Measurements from ENCODE around the gene PODXL.

Gene PODXL

DNA sequence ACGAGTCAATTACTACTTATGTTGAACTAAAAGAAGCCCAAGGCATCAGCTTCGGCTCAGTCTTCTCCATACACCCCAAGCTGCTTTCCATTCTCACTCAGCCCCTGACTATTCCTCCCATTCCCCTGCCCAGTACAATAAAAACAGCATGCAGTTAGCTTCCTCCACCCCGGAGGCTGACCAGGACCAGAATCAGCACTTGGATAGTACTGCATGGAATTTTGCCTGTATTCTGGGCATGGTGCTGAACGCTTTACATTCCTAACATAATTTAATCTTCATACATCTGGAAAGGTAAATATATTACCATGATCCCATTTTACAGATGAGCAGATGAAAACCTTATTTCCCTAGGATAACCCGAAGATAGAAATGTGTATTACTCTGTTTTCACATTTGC is 7.5 kb upstream of the PODXL start:
- no peak for DNase-seq

GRCh38 chr7:131562941-131563340 is 6.5 kb upstream of the PODXL start:
- no peak for DNase-seq

DNA sequence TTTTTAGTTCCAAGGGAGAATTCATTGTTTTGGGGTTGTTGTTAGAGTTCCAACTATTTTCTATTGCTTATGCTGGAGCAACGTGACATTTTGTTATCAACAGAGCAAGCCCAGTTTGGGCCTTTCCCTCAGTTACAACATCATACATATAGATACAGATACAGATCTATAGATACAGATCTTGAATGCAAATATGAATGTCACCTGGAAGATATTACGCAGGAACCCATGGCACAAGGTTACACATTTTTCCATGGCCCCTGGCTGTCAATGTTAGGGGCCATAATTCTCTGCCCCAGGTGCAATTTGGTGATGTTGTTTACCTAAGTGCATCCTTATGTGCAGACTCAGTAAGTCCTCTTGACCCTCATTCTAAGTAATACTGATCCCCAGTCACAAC is 3.6 kb upstream of the PODXL start:
- no peak for DNase-seq

- DNase-seq, result no peak
Measured at GRCh38 chr7:131557652-131558385, 1.4 kb upstream of the PODXL start.

DNA sequence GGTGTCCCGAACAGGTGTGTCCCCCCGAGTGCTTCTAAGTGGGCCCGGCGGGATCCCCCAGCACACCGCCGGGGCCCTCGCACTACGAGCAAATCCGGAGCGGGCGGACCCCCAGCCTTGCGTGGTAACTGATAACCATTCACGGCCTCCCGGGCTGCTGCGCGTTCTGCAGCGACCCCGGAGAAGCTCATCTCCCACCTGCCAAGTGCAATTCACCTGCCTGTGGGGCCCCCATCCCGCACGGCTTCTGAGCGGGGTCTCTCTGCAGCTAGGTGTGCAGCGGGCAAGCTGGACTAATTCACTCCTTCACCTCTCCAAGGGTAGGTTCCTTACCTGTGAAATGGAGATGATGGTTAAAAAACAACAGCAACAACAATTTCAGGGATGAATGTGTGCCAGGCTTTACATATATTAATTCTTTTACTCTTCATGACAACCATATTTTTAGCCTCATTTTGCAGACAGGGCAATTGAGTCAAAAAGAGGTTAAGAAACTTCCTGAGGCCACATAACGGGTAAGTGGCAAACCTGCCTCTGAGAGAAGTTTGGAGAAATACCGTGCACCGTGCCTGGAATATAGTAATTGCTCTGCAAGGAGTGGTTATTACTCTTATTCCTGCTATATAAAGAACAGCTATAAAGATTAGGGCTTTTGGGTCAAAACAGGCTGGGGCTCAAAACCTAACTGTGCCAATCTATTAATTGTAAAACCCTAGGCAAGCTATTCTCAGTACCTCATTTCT is 652 bp upstream of the PODXL start:
- DNase-seq, result no peak

DNA sequence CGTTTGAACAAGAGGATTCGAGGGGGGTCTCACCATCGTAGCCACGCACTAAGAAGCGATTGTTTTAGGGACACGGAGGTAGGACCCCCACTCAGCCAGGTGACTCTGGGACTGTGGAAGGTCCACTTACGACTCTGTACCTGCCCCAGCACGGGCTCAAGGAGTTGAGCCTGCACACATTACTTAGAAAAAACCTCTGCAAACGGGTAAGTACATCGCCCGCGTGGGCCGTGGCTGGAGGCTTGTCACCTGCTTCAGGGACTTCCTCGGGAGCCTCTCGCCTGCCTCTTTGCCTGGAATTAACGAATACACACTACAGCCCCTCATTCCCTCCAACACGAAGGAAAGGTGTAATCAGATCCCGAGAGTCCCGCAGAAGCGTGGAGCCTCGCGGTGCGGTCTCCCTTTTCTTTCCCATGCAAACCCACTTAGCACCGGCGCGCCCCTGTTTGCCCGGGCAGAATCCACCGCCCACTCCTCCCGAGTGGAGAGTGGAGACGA is 826 bp downstream of the PODXL start:
- no peak for DNase-seq

- DNase-seq, result no peak
Measured at GRCh38 chr7:131554880-131555516, 1.4 kb downstream of the PODXL start.

- no peak for DNase-seq
Measured at GRCh38 chr7:131553931-131554330, 2.5 kb downstream of the PODXL start.

DNA sequence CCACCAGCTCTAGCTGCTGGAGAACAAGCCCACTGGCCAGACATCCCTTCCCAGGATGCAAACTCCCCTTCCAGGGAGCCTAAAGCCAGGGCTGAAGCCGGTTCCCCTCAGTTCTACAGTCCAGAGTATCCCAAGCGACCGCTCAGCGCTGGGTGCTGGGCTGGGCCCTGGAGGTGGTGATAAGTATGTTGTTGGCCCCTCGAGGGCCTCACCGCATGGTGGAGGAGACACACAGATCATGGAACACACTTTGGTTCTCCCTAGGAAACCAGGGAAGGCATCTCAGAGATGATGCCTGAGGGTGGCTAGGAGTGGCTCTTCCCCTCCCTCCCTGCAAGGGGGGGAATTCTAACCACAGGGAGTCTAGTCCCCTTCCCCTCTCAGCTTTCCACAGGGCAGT is 4.4 kb downstream of the PODXL start:
- DNase-seq, result no peak

DNA sequence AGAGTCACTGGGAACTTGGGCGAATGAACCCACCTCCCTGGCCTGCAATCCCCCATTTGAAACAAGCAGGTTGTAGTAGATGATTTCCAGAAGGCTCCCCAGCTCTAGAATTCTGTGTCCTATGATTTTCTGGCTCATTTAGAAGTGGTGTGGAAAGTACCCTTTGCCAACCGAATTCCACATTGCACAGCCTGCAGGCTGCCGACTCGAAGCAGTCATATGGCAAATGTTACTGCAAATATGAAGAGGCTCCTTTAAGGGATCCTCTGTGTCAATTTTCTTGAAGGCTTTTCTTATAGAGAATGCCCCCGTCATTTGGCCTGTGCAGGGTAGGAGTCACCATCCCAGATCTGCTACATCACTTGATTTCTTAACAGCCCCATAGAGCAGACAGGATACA is 5.6 kb downstream of the PODXL start:
- no peak for DNase-seq

DNA sequence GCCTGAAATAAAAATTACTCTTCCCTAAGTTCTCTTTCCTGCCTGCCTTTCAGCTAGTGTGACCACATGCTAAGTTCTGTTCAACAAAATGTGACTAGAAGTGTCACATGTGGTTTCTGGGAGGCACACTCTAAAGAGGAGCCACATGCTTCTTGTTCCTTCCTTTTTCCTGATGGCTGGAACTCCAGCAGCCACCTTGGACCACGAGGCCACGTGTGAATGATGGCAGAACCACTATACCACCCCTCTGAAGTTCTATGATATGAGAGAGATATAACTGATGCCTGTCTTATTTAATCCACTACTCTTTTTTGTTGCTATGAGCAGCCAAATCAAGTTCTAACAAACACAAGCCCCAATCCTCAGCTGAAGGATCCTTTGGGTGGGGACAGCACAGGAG is 8.1 kb downstream of the PODXL start:
- no peak for DNase-seq

DNA sequence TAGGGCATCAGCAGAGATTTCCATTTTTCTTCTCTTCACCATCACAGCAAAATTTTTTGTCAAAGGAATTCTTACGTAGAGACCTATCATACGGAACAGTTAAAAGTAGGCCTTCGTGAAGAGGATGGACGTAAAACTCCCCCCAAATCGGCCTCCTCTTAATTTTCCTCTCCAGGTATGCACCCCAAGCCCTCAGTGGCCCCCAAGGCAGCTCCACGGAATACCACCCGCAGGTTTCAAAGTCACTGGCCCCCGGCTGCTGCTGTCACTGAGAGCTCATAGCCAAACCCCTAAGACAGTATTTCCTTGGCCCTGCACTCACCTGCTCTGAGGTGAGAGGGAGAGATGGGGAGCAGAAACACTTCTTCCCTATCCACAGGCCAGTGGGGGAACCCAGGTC is 8.8 kb downstream of the PODXL start:
- DNase-seq, result no peak

DNA sequence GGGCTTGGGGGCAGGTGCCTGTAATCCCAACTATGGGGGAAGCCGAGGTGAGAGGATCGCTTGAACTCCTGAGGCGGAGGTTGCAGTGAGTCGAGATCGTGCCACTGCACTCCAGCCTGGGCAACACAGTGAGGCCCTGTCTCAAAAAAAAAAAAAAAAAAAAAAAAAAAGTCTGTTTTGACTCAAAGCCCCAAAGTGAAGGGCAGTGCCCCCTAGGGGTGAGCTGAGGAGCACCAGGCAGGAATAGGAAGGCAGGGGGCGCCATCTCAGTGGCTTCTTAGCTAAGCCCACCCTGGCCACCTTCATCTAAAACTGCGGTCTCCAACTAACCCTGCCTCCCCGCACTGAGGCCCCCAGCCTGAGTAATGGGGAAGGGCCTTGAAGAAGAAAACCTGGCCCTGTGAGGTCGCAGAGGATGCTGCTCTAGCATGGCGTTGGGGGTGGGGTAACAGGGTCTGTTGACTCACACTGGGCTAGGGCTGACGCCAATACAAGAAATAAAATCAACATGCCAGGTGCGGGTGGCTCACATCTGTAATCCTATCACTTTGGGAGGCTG is 9.8 kb downstream of the PODXL start:
- no peak for DNase-seq

DNA sequence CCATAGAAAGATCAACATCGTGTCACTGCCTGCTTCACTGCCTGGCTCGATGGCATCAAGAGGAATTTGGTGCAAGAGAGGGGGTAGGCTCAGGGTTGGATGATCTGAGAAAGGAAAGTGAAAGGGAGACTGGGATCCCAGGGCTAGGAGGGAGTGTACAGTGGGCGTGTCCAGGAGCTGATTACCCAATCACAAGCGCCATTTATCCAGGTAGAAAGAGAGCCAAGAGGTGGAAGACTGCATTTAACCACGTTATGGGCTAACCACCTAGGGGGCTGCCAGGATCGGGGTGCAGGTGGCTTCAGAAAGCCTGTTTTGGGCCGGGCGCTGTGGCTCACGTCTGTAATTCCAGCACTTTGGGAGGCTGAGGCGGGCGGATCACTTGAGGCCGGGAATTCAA is 10.3 kb downstream of the PODXL start:
- DNase-seq, result no peak

- no peak for DNase-seq
Measured at GRCh38 chr7:131544449-131545301, 11.8 kb downstream of the PODXL start.

DNA sequence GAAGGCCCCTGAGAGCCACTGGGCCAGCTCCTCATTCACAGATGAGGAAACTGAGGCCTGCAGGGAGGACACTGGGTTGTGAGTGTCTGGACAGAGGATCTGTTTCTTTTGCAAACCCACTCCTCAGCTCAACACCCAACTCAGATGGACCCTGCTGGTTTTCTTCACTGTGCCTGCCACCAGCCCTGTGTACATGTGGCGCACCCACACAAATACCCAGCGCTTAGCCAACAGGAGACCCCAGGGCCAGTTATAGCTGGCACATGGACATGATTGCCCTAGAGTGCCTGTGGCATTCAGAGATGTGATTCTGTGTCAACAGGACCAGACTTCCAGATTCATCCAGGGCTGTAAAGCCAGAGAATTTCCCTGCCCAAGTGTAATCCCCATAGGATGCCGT is 12.4 kb downstream of the PODXL start:
- no peak for DNase-seq

GRCh38 chr7:131543298-131543697 is 13.1 kb downstream of the PODXL start:
- DNase-seq, result no peak

DNA sequence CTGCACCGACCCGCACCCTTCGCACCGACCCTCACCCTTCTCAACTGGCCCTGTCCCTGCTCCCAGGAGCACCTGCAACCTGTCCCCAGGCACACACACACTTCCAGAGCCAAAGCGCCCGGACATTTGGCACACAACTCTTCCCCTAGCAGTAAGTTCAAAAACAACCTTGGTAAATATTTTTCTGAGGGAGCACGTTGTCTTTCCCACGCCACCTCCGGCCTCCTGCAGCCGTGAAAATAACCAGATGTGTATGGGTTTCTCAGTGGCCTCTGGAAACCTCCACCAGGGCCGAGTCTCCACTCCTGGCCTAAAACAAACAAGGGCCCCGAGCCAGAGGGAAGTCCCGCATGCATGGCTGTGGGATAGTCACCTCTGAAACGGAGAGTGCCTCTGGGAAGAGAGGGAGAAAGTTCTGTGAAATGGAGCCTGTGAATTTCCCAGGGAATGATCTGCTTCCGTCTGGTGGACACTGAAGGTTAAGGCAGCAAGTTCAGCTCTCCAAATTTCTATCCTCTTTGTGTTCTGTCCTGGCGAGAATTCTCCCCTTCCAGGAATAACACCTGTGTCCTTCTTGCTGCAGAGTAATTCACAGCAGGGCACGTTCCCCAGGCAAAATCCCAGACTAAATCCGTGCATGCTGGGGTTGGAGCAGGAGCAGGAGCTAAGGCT is 15.8 kb downstream of the PODXL start:
- DNase-seq, result no peak

DNA sequence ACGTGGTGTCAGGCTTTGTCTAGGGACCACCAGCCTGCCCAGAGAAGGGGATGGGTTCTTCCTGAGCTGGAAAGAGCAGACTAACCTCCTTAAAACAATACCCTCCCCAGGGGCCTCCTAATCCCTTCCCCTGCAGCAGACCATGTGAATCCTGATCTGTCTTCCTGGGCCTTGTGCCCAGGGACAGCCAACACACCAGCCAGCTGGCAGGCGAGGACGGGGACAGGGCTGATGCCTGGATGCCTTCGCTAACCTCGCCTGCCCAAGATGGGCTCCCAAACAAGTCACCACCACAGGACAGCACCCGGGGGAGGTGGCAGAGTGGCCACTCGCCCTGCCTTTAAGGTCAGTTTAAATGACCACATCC is 17.6 kb downstream of the PODXL start:
- no peak for DNase-seq

DNA sequence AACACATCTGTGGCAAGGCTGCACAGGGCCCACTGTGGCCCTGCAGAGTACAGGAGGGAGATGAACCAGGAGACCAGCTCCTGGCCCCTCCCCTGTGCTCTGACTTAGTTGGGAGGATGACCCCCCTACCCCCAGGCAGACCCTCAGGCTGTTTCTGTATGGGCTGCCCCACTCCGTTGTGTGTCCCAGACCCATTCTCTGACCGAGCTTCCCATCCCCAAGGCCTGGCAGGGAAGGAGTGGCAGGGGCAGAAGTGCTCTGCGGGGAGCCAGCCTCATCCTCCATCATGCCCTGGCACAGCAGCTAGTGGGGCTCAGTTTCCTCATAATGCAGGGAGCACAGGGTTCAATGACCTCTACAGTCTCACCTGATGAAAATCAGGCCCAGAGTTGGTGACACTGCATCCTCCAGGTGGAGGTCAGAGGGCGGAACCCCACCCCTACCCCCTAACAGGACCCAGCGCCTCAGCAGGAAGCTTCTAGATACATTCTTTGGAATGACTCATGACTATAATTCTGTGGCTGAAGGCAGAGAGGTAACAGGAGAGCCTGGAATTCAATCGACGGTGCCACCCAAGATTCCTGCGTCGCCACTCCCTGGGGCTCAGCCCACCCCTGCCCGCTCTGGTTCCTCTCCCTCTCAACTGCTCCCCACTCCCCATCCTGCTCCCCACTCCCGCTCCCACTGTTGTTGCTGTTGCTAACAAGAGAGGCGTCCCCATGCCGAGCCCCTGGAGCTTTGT is 18.2 kb downstream of the PODXL start:
- DNase-seq, result no peak

DNA sequence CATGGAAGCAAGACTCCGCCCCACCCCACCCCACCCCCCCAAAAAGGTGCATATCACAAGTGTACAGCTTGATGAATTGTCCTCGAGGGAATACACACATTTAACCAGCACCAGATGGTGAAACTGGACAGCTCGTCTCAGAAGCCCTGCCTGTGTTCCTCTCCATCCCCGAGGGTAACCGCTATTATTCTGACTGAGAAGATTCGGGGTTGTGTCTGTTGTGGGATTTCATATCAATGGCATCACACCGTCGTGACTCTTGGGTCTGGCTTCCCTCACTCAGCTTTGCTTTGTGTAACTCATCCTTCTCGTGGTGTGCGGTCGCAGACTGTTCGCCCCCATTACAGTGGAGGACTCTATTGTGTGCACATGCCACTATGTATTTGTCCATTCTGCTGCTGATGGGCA is 18.9 kb downstream of the PODXL start:
- DNase-seq, result no peak
